Activated naive CD8-positive, alpha-beta T cell (primary cell): ENCODE results near the gene RFX7.
A peak's percentile ranks its signal among the peaks of the same experiment; 100 is the strongest.
"Not testable (repeated sequence)": the region's sequence is repeated elsewhere in the genome, so short reads cannot be mapped to it uniquely, and the experiment has no call there.

Source experiments
- H3K27ac Mint-ChIP-seq: one replicate; pipeline ENCODE4 v1.8.0; 2021; ENCODE audit warnings: mixed read lengths
- H3K27me3 Mint-ChIP-seq: one replicate; pipeline ENCODE4 v1.8.0; 2021; ENCODE audit warnings: mixed read lengths
- H3K36me3 Mint-ChIP-seq: one replicate; pipeline ENCODE4 v1.8.0; 2021; ENCODE audit warnings: mixed read lengths
- H3K4me1 Mint-ChIP-seq: one replicate; pipeline ENCODE4 v1.8.0; 2021; ENCODE audit warnings: low read depth, mixed read lengths
- H3K4me3 Mint-ChIP-seq: one replicate; pipeline ENCODE4 v1.8.0; 2021; ENCODE audit warnings: mild to moderate bottlenecking, mixed read lengths
- H3K9me3 Mint-ChIP-seq: one replicate; pipeline ENCODE4 v1.8.0; 2021; ENCODE audit warnings: low read depth, mixed read lengths

RFX7 gene

GRCh38 chr15:56243163-56244037, at the start of gene RFX7:
Gene RFX7 (minus strand): TSS chr15:56243879. CDS start chr15:56243285, 594 bp downstream.
- Mint-ChIP-seq H3K4me1 (peaks cover 49% of the 10 kb centered on the region), H3K27me3 (no peaks in the 10 kb centered on the region), H3K9me3 (no peaks in the 10 kb centered on the region), H3K27ac (peak within 1 kb of the TSS; percentile 95), H3K36me3 (peaks cover 5% of the 10 kb centered on the region), H3K4me3 (peak within 1 kb of the TSS; percentile 92)

DNA sequence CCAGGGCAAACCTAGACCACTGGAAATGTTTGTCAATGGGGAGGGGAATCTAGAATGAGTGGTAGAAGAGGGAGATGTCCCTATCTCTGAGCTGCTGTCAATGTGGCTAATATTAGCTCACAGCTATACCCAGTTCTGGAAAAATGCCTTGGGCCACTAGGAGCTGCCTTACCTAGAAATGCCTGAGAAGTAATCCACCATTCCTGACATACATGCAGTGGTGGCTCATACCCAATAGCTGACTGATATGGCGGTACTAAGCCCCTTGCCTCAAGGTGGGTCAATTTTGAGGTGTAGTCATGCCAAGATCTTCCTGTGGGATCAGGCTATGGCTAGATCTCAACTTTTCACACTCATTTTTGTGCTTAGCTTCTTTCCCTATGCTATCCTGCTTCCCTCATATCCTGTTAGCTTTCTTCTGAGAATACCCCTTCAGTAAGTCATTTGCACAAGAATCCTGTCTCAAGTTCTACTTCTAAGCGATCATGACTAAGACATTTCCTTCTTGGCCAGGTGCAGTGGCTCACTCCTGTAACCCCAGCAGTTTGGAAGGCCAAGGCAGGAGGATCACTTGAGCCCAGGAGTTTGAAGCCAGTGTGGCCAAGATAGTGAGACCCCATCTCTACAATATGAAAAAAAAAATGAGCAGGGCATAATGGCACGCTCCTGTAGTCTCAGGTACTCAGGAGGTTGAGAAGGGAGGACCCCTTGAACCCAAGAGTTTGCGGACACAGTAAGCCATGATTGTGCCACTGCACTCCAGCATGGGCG, 49.1 kb upstream of the RFX7 start:
- Mint-ChIP-seq H3K4me1 (no peaks in the 10 kb centered on the region), H3K9me3 (peaks cover 13% of the 10 kb centered on the region), H3K36me3 (peaks cover 3% of the 10 kb centered on the region), H3K27me3 (no peaks in the 10 kb centered on the region), H3K4me3 (no peak overlapping the region), H3K27ac (no peak overlapping the region)

DNA sequence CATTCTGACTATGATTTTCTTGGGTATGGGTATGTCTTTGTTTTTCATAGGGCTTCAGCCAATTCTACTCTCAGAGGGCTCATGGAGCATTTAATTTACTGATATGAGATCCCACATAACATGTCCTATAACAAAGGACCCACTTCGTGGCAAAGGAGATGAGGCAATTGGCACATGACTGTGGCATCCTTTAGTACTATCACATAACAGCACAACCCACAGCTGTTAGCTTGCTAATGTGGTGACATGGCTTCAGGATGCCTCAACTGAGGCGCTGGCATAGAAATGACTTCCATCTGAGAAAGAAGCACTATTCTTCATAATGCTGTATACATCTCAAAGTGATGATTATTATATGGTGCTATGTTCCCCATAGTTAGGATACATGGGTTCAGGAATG, 48.1 kb upstream of the RFX7 start:
- peaks cover 13% of the 10 kb centered on the region for H3K9me3 Mint-ChIP-seq
- peaks cover 3% of the 10 kb centered on the region for H3K36me3 Mint-ChIP-seq
- no peak overlapping the region for H3K27ac Mint-ChIP-seq
- H3K4me1 Mint-ChIP-seq, result no peaks in the 10 kb centered on the region
- H3K4me3 Mint-ChIP-seq, result no peak overlapping the region
- H3K27me3 Mint-ChIP-seq, result no peaks in the 10 kb centered on the region

DNA sequence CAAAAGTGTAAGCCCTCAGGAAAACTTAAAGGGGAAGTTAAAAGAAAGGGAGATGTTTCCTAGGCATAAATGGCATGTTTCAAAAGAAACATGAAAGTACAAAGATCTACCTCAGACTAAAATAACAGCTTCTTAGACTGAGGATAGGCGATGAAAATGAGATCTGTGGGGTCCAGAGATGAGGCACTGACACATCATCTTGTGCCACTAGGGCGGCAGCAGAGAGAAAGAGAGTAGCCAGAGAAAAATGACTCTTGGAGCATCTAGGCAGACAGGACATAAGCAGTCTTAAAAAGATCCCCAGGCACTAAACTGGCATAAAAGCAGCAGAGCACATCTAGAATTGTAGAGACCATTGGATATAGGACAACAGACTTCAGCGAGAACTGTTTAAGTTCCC, 42.5 kb upstream of the RFX7 start:
- Mint-ChIP-seq H3K27me3 (peaks cover 2% of the 10 kb centered on the region), H3K27ac (no peak overlapping the region), H3K4me1 (no peaks in the 10 kb centered on the region), H3K4me3 (no peak overlapping the region), H3K36me3 (peaks cover 3% of the 10 kb centered on the region), H3K9me3 (peaks cover 13% of the 10 kb centered on the region)

GRCh38 chr15:56281145-56281544, 37.5 kb upstream of the RFX7 start:
- Mint-ChIP-seq H3K27me3 (peaks cover 2% of the 10 kb centered on the region), H3K4me3 (no peak overlapping the region), H3K36me3 (peaks cover 22% of the 10 kb centered on the region), H3K9me3 (peaks cover 8% of the 10 kb centered on the region), H3K27ac (no peak overlapping the region), H3K4me1 (no peaks in the 10 kb centered on the region)

- Mint-ChIP-seq H3K36me3 (peaks cover 52% of the 10 kb centered on the region), H3K4me3 (no peak overlapping the region), H3K27me3 (no peaks in the 10 kb centered on the region), H3K9me3 (peaks cover 34% of the 10 kb centered on the region), H3K4me1 (no peaks in the 10 kb centered on the region), H3K27ac (no peak overlapping the region)
These were observed 30.0 kb upstream of the RFX7 start for GRCh38 chr15:56273724-56274123.

- H3K27ac Mint-ChIP-seq, result no peak overlapping the region
- H3K9me3 Mint-ChIP-seq, result peaks cover 32% of the 10 kb centered on the region
- no peaks in the 10 kb centered on the region for H3K4me1 Mint-ChIP-seq
These were observed 28.8 kb upstream of the RFX7 start for GRCh38 chr15:56272454-56272853.

DNA sequence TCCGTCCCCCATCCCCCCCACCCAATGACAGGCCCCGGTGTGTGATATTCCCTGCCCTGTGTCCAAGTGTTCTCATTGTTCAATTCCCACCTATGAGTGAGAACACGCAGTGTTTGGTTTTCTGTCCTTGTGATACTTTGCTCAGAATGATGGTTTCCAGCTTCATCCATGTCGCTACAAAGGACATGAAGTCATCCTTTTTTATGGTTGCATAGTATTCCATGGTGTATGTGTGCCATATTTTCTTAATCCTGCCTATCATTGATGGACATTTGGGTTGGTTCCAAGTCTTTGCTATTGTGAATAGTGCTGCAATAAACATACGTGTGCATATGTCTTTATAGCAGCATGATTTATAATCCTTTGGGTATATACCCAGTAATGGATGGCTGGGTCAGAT, 22.8 kb upstream of the RFX7 start:
- peaks cover 24% of the 10 kb centered on the region for H3K36me3 Mint-ChIP-seq
- not testable (repeated sequence) for H3K27ac Mint-ChIP-seq, H3K27me3 Mint-ChIP-seq, H3K4me3 Mint-ChIP-seq, H3K9me3 Mint-ChIP-seq, H3K4me1 Mint-ChIP-seq

More at GRCh38 chr15:56272454-56272853, 28.8 kb upstream of the RFX7 start:
- H3K36me3 Mint-ChIP-seq, result peaks cover 52% of the 10 kb centered on the region
- no peak overlapping the region for H3K4me3 Mint-ChIP-seq
- no peaks in the 10 kb centered on the region for H3K27me3 Mint-ChIP-seq

- Mint-ChIP-seq H3K27ac (no peak overlapping the region), H3K4me3 (no peak overlapping the region), H3K27me3 (no peaks in the 10 kb centered on the region), H3K4me1 (no peaks in the 10 kb centered on the region), H3K36me3 (peaks cover 3% of the 10 kb centered on the region), H3K9me3 (no peaks in the 10 kb centered on the region)
These were observed 18.3 kb upstream of the RFX7 start for GRCh38 chr15:56261854-56262509.

GRCh38 chr15:56257306-56257705, 13.6 kb upstream of the RFX7 start:
- H3K36me3 Mint-ChIP-seq, H3K4me1 Mint-ChIP-seq, H3K9me3 Mint-ChIP-seq, H3K4me3 Mint-ChIP-seq, H3K27ac Mint-ChIP-seq, H3K27me3 Mint-ChIP-seq: not testable (repeated sequence)

DNA sequence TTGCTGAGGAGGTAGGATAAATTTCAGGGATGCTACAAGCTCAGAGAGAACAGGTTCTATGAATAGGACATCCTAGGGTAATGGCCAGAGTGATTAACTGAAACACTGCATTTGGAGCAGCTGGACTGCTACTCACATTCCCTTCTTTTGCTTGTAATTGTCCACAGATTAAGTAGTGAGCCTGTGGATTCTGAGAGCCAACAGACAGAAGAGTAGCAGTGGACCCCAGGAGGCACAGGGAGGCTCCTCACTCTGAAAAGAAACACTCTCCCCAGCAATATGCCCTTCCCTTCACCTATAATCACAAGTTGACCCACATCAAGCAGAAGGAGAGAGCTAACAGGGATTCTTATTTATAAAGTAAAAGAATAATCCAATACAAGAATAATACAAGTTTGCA, 10.6 kb upstream of the RFX7 start:
- peaks cover 5% of the 10 kb centered on the region for H3K27me3 Mint-ChIP-seq
- H3K4me1 Mint-ChIP-seq, result no peaks in the 10 kb centered on the region
- no peak overlapping the region for H3K27ac Mint-ChIP-seq
- no peaks in the 10 kb centered on the region for H3K9me3 Mint-ChIP-seq
- H3K36me3 Mint-ChIP-seq, result no peaks in the 10 kb centered on the region
- no peak overlapping the region for H3K4me3 Mint-ChIP-seq

- Mint-ChIP-seq H3K4me1 (no peaks in the 10 kb centered on the region), H3K36me3 (no peaks in the 10 kb centered on the region), H3K9me3 (no peaks in the 10 kb centered on the region), H3K27ac (no peak overlapping the region), H3K4me3 (no peak overlapping the region), H3K27me3 (peaks cover 5% of the 10 kb centered on the region)
These were observed 8.7 kb upstream of the RFX7 start for GRCh38 chr15:56252386-56252785.

- Mint-ChIP-seq H3K27ac (no peak overlapping the region), H3K9me3 (no peaks in the 10 kb centered on the region), H3K27me3 (peaks cover 5% of the 10 kb centered on the region), H3K36me3 (no peaks in the 10 kb centered on the region), H3K4me1 (no peaks in the 10 kb centered on the region), H3K4me3 (no peak overlapping the region)
These were observed 7.8 kb upstream of the RFX7 start for GRCh38 chr15:56251315-56252095.

DNA sequence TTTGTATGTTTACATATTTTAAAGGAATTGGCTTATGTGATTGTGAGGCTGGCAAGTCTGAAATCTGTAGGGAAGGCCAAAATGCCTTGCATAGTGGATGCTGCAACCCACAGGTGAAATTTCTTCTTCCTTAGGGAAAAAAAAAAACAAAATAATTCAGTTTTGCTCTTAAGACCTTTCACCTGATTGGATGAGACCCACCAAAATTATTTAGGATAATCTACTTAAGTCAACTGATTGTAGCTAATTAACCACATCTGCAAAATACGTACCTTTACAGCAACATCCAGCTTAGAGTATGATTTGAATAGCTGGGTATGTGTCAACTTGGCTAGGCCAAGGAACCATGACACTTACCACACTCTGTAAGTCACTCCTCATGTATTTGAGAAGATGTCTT, 6.9 kb upstream of the RFX7 start:
- no peak overlapping the region for H3K4me3 Mint-ChIP-seq

More for the DNA sequence above, 6.9 kb upstream of the RFX7 start:
- Mint-ChIP-seq H3K27ac (no peak overlapping the region), H3K36me3 (no peaks in the 10 kb centered on the region), H3K27me3 (peaks cover 5% of the 10 kb centered on the region), H3K4me1 (peaks cover 6% of the 10 kb centered on the region), H3K9me3 (no peaks in the 10 kb centered on the region)
